Activated T-helper 9 cell treated with anti-CD3 and anti-CD28 coated beads, Interleukin-2, amount 50 U/mL, for 16 hours (primary cell): ENCODE measurements around the gene NELL1.

ENCODE experiments used
- DNase-seq: peaks from one replicate; pipeline ENCODE4 v3.0.0-alpha.2; 2020; ENCODE audit warnings: low read depth

The NELL1 gene

GRCh38 chr11:20966489-20966888 is 297.1 kb downstream of the NELL1 start:
- DNase-seq: no peak

- DNase-seq: no peak
Observed at GRCh38 chr11:20973940-20974559, 304.7 kb downstream of the NELL1 start.

- DNase-seq: no peak
Observed at GRCh38 chr11:20980736-20981135, 311.4 kb downstream of the NELL1 start.

- DNase-seq: no peak
Observed at GRCh38 chr11:20990447-20990846, 321.1 kb downstream of the NELL1 start.

- DNase-seq: no peak
Observed at GRCh38 chr11:20991471-20991870, 322.1 kb downstream of the NELL1 start.

GRCh38 chr11:21007297-21007696 is 337.9 kb downstream of the NELL1 start:
- DNase-seq: no peak

GRCh38 chr11:21018248-21018647 is 348.9 kb downstream of the NELL1 start:
- no peak for DNase-seq

GRCh38 chr11:21026685-21027084 is 357.3 kb downstream of the NELL1 start:
- DNase-seq: no peak

- DNase-seq: no peak
Observed at GRCh38 chr11:21037850-21038249, 368.5 kb downstream of the NELL1 start.

- DNase-seq: no peak
Observed at GRCh38 chr11:21038801-21039200, 369.4 kb downstream of the NELL1 start.

GRCh38 chr11:21040630-21041029 is 371.2 kb downstream of the NELL1 start:
- DNase-seq: no peak

- DNase-seq: no peak
Observed at GRCh38 chr11:21048626-21049025, 379.2 kb downstream of the NELL1 start.

GRCh38 chr11:21053466-21053865 is 384.1 kb downstream of the NELL1 start:
- DNase-seq: no peak

- DNase-seq: no peak
Observed at GRCh38 chr11:21056644-21057043, 387.3 kb downstream of the NELL1 start.

- DNase-seq: no peak
Observed at GRCh38 chr11:21059879-21060278, 390.5 kb downstream of the NELL1 start.

GRCh38 chr11:21066030-21066429 is 396.6 kb downstream of the NELL1 start:
- DNase-seq: no peak

GRCh38 chr11:21068886-21069285 is 399.5 kb downstream of the NELL1 start:
- DNase-seq: no peak

GRCh38 chr11:21069909-21070308 is 400.5 kb downstream of the NELL1 start:
- no peak for DNase-seq

GRCh38 chr11:21072558-21072957 is 403.2 kb downstream of the NELL1 start:
- no peak for DNase-seq

GRCh38 chr11:21082853-21083252 is 413.5 kb downstream of the NELL1 start:
- no peak for DNase-seq

GRCh38 chr11:21088930-21089329 is 419.5 kb downstream of the NELL1 start:
- no peak for DNase-seq

- no peak for DNase-seq
Observed at GRCh38 chr11:21104641-21105040, 435.3 kb downstream of the NELL1 start.

GRCh38 chr11:21105196-21105917 is 436.0 kb downstream of the NELL1 start:
- no peak for DNase-seq

- no peak for DNase-seq
Observed at GRCh38 chr11:21109341-21109740, 440.0 kb downstream of the NELL1 start.
